HUES6 (cell line): Measurements from ENCODE around the gene ACTBL2.

Source experiments
- H3K27ac ChIP-seq: 2 replicates; pipeline ENCODE4 v1.7.0; 2013; ENCODE audit warnings: low read depth, mild to moderate bottlenecking, low read length, inconsistent platforms
- H3K27me3 ChIP-seq: 2 replicates; pipeline ENCODE4 v1.6.1; 2013; ENCODE audit warnings: low read length; ENCODE audit not compliant: control insufficient read depth, insufficient read depth
- H3K36me3 ChIP-seq: 2 replicates; pipeline ENCODE4 v1.6.1; 2013; ENCODE audit warnings: low read length; ENCODE audit not compliant: control insufficient read depth, insufficient read depth
- H3K4me1 ChIP-seq: 2 replicates; pipeline ENCODE4 v1.6.1; 2013; ENCODE audit warnings: low read length; ENCODE audit not compliant: control insufficient read depth, insufficient read depth
- H3K4me3 ChIP-seq: 2 replicates; pipeline ENCODE4 v1.5.1; 2013; ENCODE audit warnings: low read depth, low read length
- H3K9ac ChIP-seq: one replicate; pipeline ENCODE4 v1.6.1; 2013; ENCODE audit warnings: mild to moderate bottlenecking, low read length
- H3K9me3 ChIP-seq: 2 replicates; pipeline ENCODE4 v1.6.1; 2013; ENCODE audit warnings: low read depth, low read length; ENCODE audit not compliant: control insufficient read depth, insufficient read depth

The ACTBL2 gene

DNA sequence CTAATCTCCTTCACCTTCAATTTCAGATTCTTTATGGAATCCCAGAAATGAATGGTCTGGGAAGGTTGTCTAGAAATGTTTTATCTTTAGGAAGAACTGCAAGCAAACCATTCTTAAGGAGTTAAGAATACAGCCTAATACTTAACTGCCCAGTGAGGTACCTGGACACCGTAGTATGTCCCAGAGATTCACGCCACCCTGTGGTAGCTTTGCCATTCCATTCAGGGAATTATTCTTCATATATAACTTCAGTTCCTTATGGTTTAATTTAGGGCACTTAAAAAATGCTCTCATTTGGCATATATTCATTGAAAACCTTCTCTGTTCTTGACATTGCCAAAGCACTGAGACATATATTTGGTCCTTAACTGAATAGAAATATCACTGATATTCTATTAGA is 49.7 kb downstream of the ACTBL2 start:
- Histone ChIP-seq H3K9me3 (no peaks in the 10 kb centered on the region), H3K4me3 (no peak overlapping the region), H3K9ac (no peak overlapping the region), H3K27ac (no peak overlapping the region), H3K4me1 (no peaks in the 10 kb centered on the region), H3K36me3 (no peaks in the 10 kb centered on the region), H3K27me3 (no peaks in the 10 kb centered on the region)

DNA sequence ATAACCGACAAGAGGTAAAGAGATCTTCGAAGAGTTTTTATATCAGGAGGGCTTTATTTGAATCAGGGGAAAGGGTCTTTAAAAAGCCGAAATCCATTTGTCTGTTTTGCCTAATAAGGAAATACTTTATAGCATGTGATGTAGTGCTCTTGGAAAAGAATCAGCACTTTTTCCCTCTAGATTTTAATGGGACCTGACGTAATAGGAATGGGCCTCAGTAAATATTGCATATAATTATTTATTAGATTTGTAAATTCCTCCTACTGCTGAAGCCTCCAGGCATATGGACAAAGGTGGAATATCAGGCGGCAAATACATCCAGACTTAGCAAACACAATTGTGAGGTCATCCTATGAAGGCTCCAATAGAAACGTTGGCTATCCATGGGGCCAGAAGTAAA is 50.9 kb downstream of the ACTBL2 start:
- no peak overlapping the region for H3K27ac ChIP-seq
- no peak overlapping the region for H3K9ac ChIP-seq
- H3K4me1 ChIP-seq: no peaks in the 10 kb centered on the region
- no peak overlapping the region for H3K4me3 ChIP-seq
- no peaks in the 10 kb centered on the region for H3K9me3 ChIP-seq
- no peaks in the 10 kb centered on the region for H3K27me3 ChIP-seq
- no peaks in the 10 kb centered on the region for H3K36me3 ChIP-seq
